ENCODE measurements around the gene BTNL9.
"Not testable (repeated sequence)": the region's sequence is repeated elsewhere in the genome, so short reads cannot be mapped to it uniquely, and the experiment has no call there.

Gene BTNL9

DNA sequence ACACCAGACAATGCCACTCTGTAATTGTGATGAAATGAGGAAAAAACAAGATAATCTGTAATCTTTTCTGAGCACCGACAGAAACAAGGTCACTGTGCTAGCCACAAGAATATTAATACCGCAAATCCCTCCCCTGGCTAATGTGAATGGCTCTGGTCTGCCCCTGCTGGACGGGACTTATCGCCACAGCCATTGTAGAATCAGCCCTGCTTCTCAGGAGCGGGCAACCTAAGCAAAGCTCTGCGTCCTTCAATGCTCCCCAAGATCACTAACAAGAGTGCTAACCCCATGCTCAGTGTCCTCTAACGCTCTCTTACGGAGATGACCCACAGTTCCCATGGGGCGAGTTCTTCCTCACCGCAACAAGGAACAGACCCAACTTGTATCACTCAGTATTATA lies 48.2 kb downstream of the BTNL9 start:
- Histone ChIP-seq H2BK120ac (ENCODE audit: low read depth, low read length) (no peak overlapping the region), H3K79me1 (ENCODE audit: low read length) (no peaks in the 10 kb centered on the region), H2BK15ac (replicated peaks; ENCODE audit: low read depth) (no peak overlapping the region), H3K18ac (ENCODE audit: low read length) (no peak overlapping the region), H3K56ac (ENCODE audit: low read length) (no peak overlapping the region), H3K9ac (ENCODE audit: low read length) (no peak overlapping the region), H3K4me3 (ENCODE audit: low read length) (no peak overlapping the region), H3K27ac (ENCODE audit: low read depth, low read length) (no peak overlapping the region), H3K23ac (ENCODE audit: low read length) (no peak overlapping the region), H4K8ac (ENCODE audit: low read depth, low read length) (no peak overlapping the region), H3K4ac (ENCODE audit: low read depth, low read length) (no peak overlapping the region), H3K79me2 (ENCODE audit: control insufficient read depth, insufficient read depth, low read length) (no peaks in the 10 kb centered on the region), H4K5ac (ENCODE audit: low read length) (no peak overlapping the region), H3K27me3 (ENCODE audit: insufficient read depth, low read length, poor library complexity) (no peaks in the 10 kb centered on the region), H3K36me3 (ENCODE audit: control insufficient read depth, insufficient read depth, low read length) (no peaks in the 10 kb centered on the region), H3K4me1 (ENCODE audit: control insufficient read depth, low read depth, low read length) (no peaks in the 10 kb centered on the region), H2BK5ac (ENCODE audit: low read length) (no peak overlapping the region), H3K4me2 (ENCODE audit: low read length) (no peak overlapping the region), H2AK5ac (ENCODE audit: low read length) (no peak overlapping the region)
- no CpG with 5 or more reads among the region's 10 CpGs for WGBS (ENCODE audit: extremely low coverage, insufficient coverage, low lambda C conversion rate)
- DNase-seq: peak; percentile 59

DNA sequence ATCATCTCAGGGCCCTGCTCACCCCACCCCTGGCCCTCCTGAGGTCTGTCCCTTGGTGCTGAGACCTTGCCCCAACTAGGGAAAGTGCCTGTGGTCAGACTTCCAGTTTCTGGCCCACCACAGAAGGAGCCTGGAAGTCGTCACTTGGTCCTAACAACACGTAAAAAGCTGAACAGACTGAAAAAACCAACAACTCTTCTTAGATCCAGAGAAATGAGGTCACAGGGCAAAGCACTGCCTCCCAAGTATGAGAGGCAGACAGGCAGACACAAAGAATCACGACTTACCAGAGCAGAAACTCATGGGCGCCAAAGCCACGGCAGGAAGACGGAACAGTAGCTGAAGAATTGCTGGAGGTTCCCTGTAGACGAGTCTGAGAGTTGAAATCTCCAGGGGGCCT lies 52.4 kb downstream of the BTNL9 start:
- H3K36me3 ChIP-seq (ENCODE audit: control insufficient read depth, insufficient read depth, low read length): no peaks in the 10 kb centered on the region
- H3K18ac ChIP-seq (ENCODE audit: low read length): no peak overlapping the region
- WGBS (ENCODE audit: extremely low coverage, insufficient coverage, low lambda C conversion rate): no CpG with 5 or more reads among the region's 7 CpGs
- H4K5ac ChIP-seq (ENCODE audit: low read length): no peak overlapping the region
- no peak overlapping the region for H2BK15ac ChIP-seq (replicated peaks; ENCODE audit: low read depth)
- no peak overlapping the region for H2BK5ac ChIP-seq (ENCODE audit: low read length)
- H3K56ac ChIP-seq (ENCODE audit: low read length): no peak overlapping the region
- H3K4me3 ChIP-seq (ENCODE audit: low read length): no peak overlapping the region
- no peak overlapping the region for H3K4ac ChIP-seq (ENCODE audit: low read depth, low read length)
- no peak for DNase-seq
- no peak overlapping the region for H3K4me2 ChIP-seq (ENCODE audit: low read length)
- no peaks in the 10 kb centered on the region for H3K79me2 ChIP-seq (ENCODE audit: control insufficient read depth, insufficient read depth, low read length)
- no peaks in the 10 kb centered on the region for H3K79me1 ChIP-seq (ENCODE audit: low read length)
- no peak overlapping the region for H2BK120ac ChIP-seq (ENCODE audit: low read depth, low read length)
- H3K9ac ChIP-seq (ENCODE audit: low read length): no peak overlapping the region
- no peaks in the 10 kb centered on the region for H3K27me3 ChIP-seq (ENCODE audit: insufficient read depth, low read length, poor library complexity)
- no peak overlapping the region for H2AK5ac ChIP-seq (ENCODE audit: low read length)
- H3K23ac ChIP-seq (ENCODE audit: low read length): no peak overlapping the region
- H4K8ac ChIP-seq (ENCODE audit: low read depth, low read length): no peak overlapping the region
- no peaks in the 10 kb centered on the region for H3K4me1 ChIP-seq (ENCODE audit: control insufficient read depth, low read depth, low read length)
- no peak overlapping the region for H3K27ac ChIP-seq (ENCODE audit: low read depth, low read length)

DNA sequence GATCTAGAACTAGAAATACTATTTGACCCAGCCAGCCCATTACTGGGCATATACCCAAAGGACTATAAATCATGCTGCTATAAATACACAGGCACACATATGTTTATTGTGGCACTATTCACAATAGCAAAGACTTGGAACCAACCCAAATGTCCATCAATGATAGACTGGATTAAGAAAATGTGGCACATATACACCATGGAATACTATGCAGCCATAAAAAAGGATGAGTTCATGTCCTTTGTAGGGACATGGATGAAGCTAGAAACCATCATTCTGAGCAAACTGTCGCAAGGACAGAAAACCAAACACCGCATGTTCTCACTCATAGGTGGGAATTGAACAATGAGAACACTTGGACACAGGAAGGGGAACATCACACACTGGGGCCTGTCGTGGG lies 55.1 kb downstream of the BTNL9 start:
- H3K79me2 ChIP-seq (ENCODE audit: control insufficient read depth, insufficient read depth, low read length); DNase-seq; H2BK15ac ChIP-seq (replicated peaks; ENCODE audit: low read depth); H2BK120ac ChIP-seq (ENCODE audit: low read depth, low read length); H3K4me3 ChIP-seq (ENCODE audit: low read length); H3K4ac ChIP-seq (ENCODE audit: low read depth, low read length); H4K8ac ChIP-seq (ENCODE audit: low read depth, low read length); H3K27ac ChIP-seq (ENCODE audit: low read depth, low read length); H3K23ac ChIP-seq (ENCODE audit: low read length); H3K79me1 ChIP-seq (ENCODE audit: low read length); H3K4me1 ChIP-seq (ENCODE audit: control insufficient read depth, low read depth, low read length); H2BK5ac ChIP-seq (ENCODE audit: low read length); H4K5ac ChIP-seq (ENCODE audit: low read length); H3K36me3 ChIP-seq (ENCODE audit: control insufficient read depth, insufficient read depth, low read length); H3K18ac ChIP-seq (ENCODE audit: low read length); H3K4me2 ChIP-seq (ENCODE audit: low read length); H2AK5ac ChIP-seq (ENCODE audit: low read length); H3K9ac ChIP-seq (ENCODE audit: low read length); H3K56ac ChIP-seq (ENCODE audit: low read length): not testable (repeated sequence)
- no CpG with 5 or more reads among the region's 3 CpGs for WGBS (ENCODE audit: extremely low coverage, insufficient coverage, low lambda C conversion rate)
- H3K27me3 ChIP-seq (ENCODE audit: insufficient read depth, low read length, poor library complexity): peaks cover 12% of the 10 kb centered on the region

DNA sequence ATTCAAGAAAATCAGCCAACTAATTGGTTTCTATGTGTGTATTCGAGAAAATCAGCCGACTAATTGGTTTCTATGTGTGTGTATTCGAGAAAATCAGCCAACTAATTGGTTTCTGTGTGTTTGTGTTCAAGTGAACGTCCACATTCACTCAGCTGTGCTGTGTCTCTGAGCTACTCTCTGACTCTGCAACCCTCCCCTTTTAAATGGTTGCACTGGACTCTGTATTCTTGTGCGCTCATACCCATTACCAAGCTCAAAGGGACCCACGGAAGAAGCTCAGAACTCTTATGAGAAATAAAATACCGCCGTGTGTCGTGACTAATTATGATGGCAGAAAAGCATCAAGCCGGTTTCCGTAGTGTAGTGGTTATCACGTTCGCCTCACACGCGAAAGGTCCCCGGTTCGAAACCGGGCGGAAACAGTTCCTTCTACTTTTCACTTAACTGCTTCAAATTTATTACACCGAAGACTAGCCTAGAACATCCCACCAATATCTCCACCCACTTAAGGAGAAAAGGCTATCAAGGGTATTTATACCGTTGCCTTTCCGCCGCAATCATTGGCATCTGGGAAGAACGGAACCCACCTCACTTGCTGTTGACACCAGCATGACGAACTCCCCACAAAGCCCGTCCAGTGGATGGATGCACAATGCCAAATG lies 56.8 kb downstream of the BTNL9 start:
- not testable (repeated sequence) for H2BK120ac ChIP-seq (ENCODE audit: low read depth, low read length); H2BK15ac ChIP-seq (replicated peaks; ENCODE audit: low read depth); H3K4me2 ChIP-seq (ENCODE audit: low read length); H3K4ac ChIP-seq (ENCODE audit: low read depth, low read length); H3K18ac ChIP-seq (ENCODE audit: low read length); H2AK5ac ChIP-seq (ENCODE audit: low read length); H4K8ac ChIP-seq (ENCODE audit: low read depth, low read length); H3K27ac ChIP-seq (ENCODE audit: low read depth, low read length); H3K23ac ChIP-seq (ENCODE audit: low read length); H3K79me1 ChIP-seq (ENCODE audit: low read length); H3K4me3 ChIP-seq (ENCODE audit: low read length); H2BK5ac ChIP-seq (ENCODE audit: low read length); H3K36me3 ChIP-seq (ENCODE audit: control insufficient read depth, insufficient read depth, low read length); H3K4me1 ChIP-seq (ENCODE audit: control insufficient read depth, low read depth, low read length); H4K5ac ChIP-seq (ENCODE audit: low read length); H3K79me2 ChIP-seq (ENCODE audit: control insufficient read depth, insufficient read depth, low read length); H3K56ac ChIP-seq (ENCODE audit: low read length); H3K9ac ChIP-seq (ENCODE audit: low read length); DNase-seq
- H3K27me3 ChIP-seq (ENCODE audit: insufficient read depth, low read length, poor library complexity): peaks cover 12% of the 10 kb centered on the region
- WGBS (ENCODE audit: extremely low coverage, insufficient coverage, low lambda C conversion rate): no CpG with 5 or more reads among the region's 26 CpGs

GRCh38 chr5:181097383-181097753 lies 57.3 kb downstream of the BTNL9 start:
- H2BK120ac ChIP-seq (ENCODE audit: low read depth, low read length); H3K79me2 ChIP-seq (ENCODE audit: control insufficient read depth, insufficient read depth, low read length); H3K4ac ChIP-seq (ENCODE audit: low read depth, low read length); H3K27ac ChIP-seq (ENCODE audit: low read depth, low read length); H4K5ac ChIP-seq (ENCODE audit: low read length); H3K18ac ChIP-seq (ENCODE audit: low read length); H3K23ac ChIP-seq (ENCODE audit: low read length); H3K4me1 ChIP-seq (ENCODE audit: control insufficient read depth, low read depth, low read length); H4K8ac ChIP-seq (ENCODE audit: low read depth, low read length); H2AK5ac ChIP-seq (ENCODE audit: low read length); H3K4me3 ChIP-seq (ENCODE audit: low read length); H3K56ac ChIP-seq (ENCODE audit: low read length); H3K4me2 ChIP-seq (ENCODE audit: low read length); H2BK5ac ChIP-seq (ENCODE audit: low read length); H3K9ac ChIP-seq (ENCODE audit: low read length); H3K79me1 ChIP-seq (ENCODE audit: low read length); DNase-seq; H2BK15ac ChIP-seq (replicated peaks; ENCODE audit: low read depth); H3K36me3 ChIP-seq (ENCODE audit: control insufficient read depth, insufficient read depth, low read length): not testable (repeated sequence)
- no CpG with 5 or more reads among the region's 26 CpGs for WGBS (ENCODE audit: extremely low coverage, insufficient coverage, low lambda C conversion rate)
- peaks cover 12% of the 10 kb centered on the region for H3K27me3 ChIP-seq (ENCODE audit: insufficient read depth, low read length, poor library complexity)
